Liver (tissue), 9 donors: ENCODE results near the gene ARMH3. TPM values are rescaled to one million over a fixed set of nuclear protein-coding genes. Genes with fewer than 3 reads are reported as not detected.
"Not testable (repeated sequence)": the region's sequence is repeated elsewhere in the genome, so short reads cannot be mapped to it uniquely, and the experiment has no call there.

Experiments
- DNase-seq: peaks from one replicate; pipeline ENCODE4 v3.0.0-alpha.2; 2017; ENCODE audit warnings: low spot score
- H3K27ac ChIP-seq, 2 donors: one replicate each; pipeline ENCODE4 v1.7.0; 2013; ENCODE audit warnings: inconsistent platforms in 2 of 2, low read length in 2 of 2, control low read depth in 1 of 2, low read depth in 1 of 2, mild to moderate bottlenecking in 1 of 2
- H3K27me3 ChIP-seq, 4 donors: one replicate each; pipeline versions ENCODE4 v1.6.1 to v1.7.0; 2013; ENCODE audit warnings: low read length in 3 of 4, inconsistent platforms in 1 of 4, mild to moderate bottlenecking in 1 of 4, moderate library complexity in 1 of 4; ENCODE audit not compliant: control insufficient read depth in 4 of 4, insufficient read depth in 4 of 4
- H3K36me3 ChIP-seq, 4 donors: one replicate each; pipeline versions ENCODE4 v1.6.1 to v1.7.0; 2013; ENCODE audit warnings: low read length in 3 of 4, mild to moderate bottlenecking in 3 of 4, low read depth in 1 of 4, moderate library complexity in 1 of 4; ENCODE audit not compliant: control insufficient read depth in 4 of 4, insufficient read depth in 3 of 4
- H3K4me1 ChIP-seq, 4 donors: one replicate each; pipeline versions ENCODE4 v1.6.1 to v1.7.0; 2013; ENCODE audit warnings: low read length in 3 of 4, mild to moderate bottlenecking in 3 of 4, moderate library complexity in 1 of 4; ENCODE audit not compliant: control insufficient read depth in 4 of 4, insufficient read depth in 4 of 4
- H3K4me3 ChIP-seq, 3 donors: one replicate each; pipeline versions ENCODE4 v1.6.1 to v1.7.0; 2013; ENCODE audit warnings: low read length in 3 of 3, control low read depth in 1 of 3, low read depth in 1 of 3, mild to moderate bottlenecking in 1 of 3
- H3K9ac ChIP-seq, 2 donors: one replicate each; pipeline ENCODE4 v1.7.0; 2013; ENCODE audit warnings: low read length in 2 of 2, mild to moderate bottlenecking in 2 of 2, moderate library complexity in 2 of 2, control low read depth in 1 of 2, low read depth in 1 of 2
- H3K9me3 ChIP-seq, 4 donors: one replicate each; pipeline versions ENCODE4 v1.6.1 to v1.7.0; 2013; ENCODE audit warnings: low read length in 3 of 4; ENCODE audit not compliant: control insufficient read depth in 4 of 4
- EGR1 ChIP-seq, 2 donors: IDR thresholded peaks; 2 replicates each; pipeline ENCODE4 v1.6.1; 2016 to 2018; ENCODE audit warnings: antibody characterized with exemption in 2 of 2, low read depth in 2 of 2
- FOXA1 ChIP-seq: IDR thresholded peaks from 2 replicates; pipeline ENCODE4 v1.6.1; 2016; ENCODE audit warnings: antibody characterized with exemption
- FOXA2 ChIP-seq: IDR thresholded peaks from 2 replicates; pipeline ENCODE4 v1.6.1; 2016; ENCODE audit warnings: antibody characterized with exemption
- GABPA ChIP-seq, 2 donors: IDR thresholded peaks in 1 of 2; conservative IDR thresholded peaks in 1 of 2; 2 replicates each; pipeline ENCODE4 v1.6.1; 2016; ENCODE audit warnings: antibody characterized with exemption in 2 of 2, mild to moderate bottlenecking in 1 of 2, moderate library complexity in 1 of 2
- HNF4A ChIP-seq, 2 donors: conservative IDR thresholded peaks; 2 replicates each; pipeline ENCODE4 v1.6.1; 2016; ENCODE audit warnings: antibody characterized with exemption in 2 of 2, mild to moderate bottlenecking in 2 of 2
- JUND ChIP-seq, 2 donors: IDR thresholded peaks; 2 replicates each; pipeline ENCODE4 v1.6.1; 2016; ENCODE audit warnings: antibody characterized with exemption in 2 of 2
- RAD21 ChIP-seq, 2 donors: IDR thresholded peaks; 2 replicates each; pipeline ENCODE4 v1.6.1; 2016; ENCODE audit warnings: antibody characterized with exemption in 2 of 2, mild to moderate bottlenecking in 2 of 2
- RXRA ChIP-seq, 2 donors: IDR thresholded peaks; 2 replicates each; pipeline ENCODE4 v1.6.1; 2017 to 2018; ENCODE audit warnings: antibody characterized with exemption in 2 of 2, mild to moderate bottlenecking in 1 of 2
- SP1 ChIP-seq: IDR thresholded peaks from 2 replicates; pipeline ENCODE4 v1.6.1; 2018; ENCODE audit warnings: antibody characterized with exemption, mild to moderate bottlenecking
- YY1 ChIP-seq: IDR thresholded peaks from 2 replicates; pipeline ENCODE4 v1.6.1; 2016; ENCODE audit warnings: antibody characterized with exemption, mild to moderate bottlenecking
- WGBS: extraction: QIAGEN DNeasy Blood & Tissue Kit; methylation state at CpG from one replicate; pipeline ENCODE4 v1.1.7; 2013; 5-methylcytosine and 5-hydroxymethylcytosine counted together
- polyA plus RNA-seq, 2 donors: library from polyadenylated mRNA; stranded (reverse) in 1 of 2; unstranded in 1 of 2; fragments of 200-250 nt in 1 of 2; fragments of >200 nt in 1 of 2; fragmentation: Nextera tagmentation in 1 of 2; extraction: Ambion mirVana in 1 of 2; gene quantifications; one replicate each; pipeline versions ENCODE4 v1.2.1 to v1.2.3, GENCODE V29; 2013 to 2015
- total RNA-seq, 2 donors: library from RNA; depleted of rRNA; stranded (reverse); fragments of >200 nt; gene quantifications; one replicate each; pipeline ENCODE4 v1.2.3, GENCODE V29; 2014
- TF ChIP-seq, protein P1 (sequence below): fragments of 150-350 bp; IDR thresholded peaks from 2 replicates; pipeline ENCODE4 v1.5.1; 2017; ENCODE audit warnings: improper control_type of control experiment, low read depth, low read length; ENCODE audit not compliant: missing input control
- TF ChIP-seq, protein P2 (sequence below): IDR thresholded peaks from 2 replicates; pipeline ENCODE4 v1.6.1; 2016; ENCODE audit warnings: antibody characterized with exemption
- TF ChIP-seq, protein P3 (sequence below): IDR thresholded peaks from 2 replicates; pipeline ENCODE4 v1.6.1; 2016; ENCODE audit warnings: antibody characterized with exemption
- donor health status: healthy.
- donor health status: healthy.
- donor health status: healthy.
- donor health status: healthy.
- donor health status: healthy.

The ARMH3 gene
- total and polyA plus RNA-seq, 4 donors, result 5.3 to 14.9 (median 9.2) TPM

DNA sequence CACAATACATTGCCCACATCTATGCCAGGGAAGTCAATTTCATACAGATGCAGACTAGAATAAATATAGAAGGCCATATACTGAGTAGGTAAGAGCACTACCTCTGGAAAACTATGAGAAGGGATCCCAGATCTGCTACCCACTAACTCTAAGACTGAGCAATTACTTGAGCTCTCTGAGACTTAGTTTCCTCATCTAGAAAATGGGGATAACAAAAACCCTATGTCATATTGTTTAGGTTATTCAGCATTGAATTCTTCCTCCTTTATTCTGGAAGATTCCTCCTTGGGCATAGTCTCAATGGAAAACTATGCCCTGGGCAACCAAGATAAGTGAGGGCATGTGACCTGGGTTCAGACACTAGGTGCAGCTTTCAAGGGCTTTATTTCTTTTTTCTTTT is 4.0 kb upstream of the ARMH3 start:
- Histone ChIP-seq H3K36me3 (no peaks in the 10 kb centered on the region), H3K9me3 (no peaks in the 10 kb centered on the region), H3K27me3 (no peaks in the 10 kb centered on the region), H3K4me1 (peaks cover 0 to 5% (median 1%) of the 10 kb centered on the region in 4 donors), H3K27ac (no peak overlapping the region), H3K4me3 (no peak overlapping the region), H3K9ac (no peak overlapping the region)
- TF ChIP-seq, protein P1, sequence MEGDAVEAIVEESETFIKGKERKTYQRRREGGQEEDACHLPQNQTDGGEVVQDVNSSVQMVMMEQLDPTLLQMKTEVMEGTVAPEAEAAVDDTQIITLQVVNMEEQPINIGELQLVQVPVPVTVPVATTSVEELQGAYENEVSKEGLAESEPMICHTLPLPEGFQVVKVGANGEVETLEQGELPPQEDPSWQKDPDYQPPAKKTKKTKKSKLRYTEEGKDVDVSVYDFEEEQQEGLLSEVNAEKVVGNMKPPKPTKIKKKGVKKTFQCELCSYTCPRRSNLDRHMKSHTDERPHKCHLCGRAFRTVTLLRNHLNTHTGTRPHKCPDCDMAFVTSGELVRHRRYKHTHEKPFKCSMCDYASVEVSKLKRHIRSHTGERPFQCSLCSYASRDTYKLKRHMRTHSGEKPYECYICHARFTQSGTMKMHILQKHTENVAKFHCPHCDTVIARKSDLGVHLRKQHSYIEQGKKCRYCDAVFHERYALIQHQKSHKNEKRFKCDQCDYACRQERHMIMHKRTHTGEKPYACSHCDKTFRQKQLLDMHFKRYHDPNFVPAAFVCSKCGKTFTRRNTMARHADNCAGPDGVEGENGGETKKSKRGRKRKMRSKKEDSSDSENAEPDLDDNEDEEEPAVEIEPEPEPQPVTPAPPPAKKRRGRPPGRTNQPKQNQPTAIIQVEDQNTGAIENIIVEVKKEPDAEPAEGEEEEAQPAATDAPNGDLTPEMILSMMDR, result no peak
- TF ChIP-seq JUND (IDR thresholded peaks at IDR 0.05) (no peak), FOXA2 (no peak), RAD21 (IDR thresholded peaks at IDR 0.05) (no peak), EGR1 (IDR thresholded peaks at IDR 0.05; ENCODE audit: low read depth in 2 of 2) (no peak), HNF4A (conservative IDR thresholded peaks at IDR 0.05) (no peak), SP1 (no peak), FOXA1 (no peak), GABPA (IDR thresholded peaks at IDR 0.05 in 1 of 2, conservative IDR thresholded peaks at IDR 0.05 in 1 of 2) (no peak), RXRA (IDR thresholded peaks at IDR 0.05) (no peak)
- TF ChIP-seq, protein P2, sequence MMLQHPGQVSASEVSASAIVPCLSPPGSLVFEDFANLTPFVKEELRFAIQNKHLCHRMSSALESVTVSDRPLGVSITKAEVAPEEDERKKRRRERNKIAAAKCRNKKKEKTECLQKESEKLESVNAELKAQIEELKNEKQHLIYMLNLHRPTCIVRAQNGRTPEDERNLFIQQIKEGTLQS, result no peak
- TF ChIP-seq, protein P3, sequence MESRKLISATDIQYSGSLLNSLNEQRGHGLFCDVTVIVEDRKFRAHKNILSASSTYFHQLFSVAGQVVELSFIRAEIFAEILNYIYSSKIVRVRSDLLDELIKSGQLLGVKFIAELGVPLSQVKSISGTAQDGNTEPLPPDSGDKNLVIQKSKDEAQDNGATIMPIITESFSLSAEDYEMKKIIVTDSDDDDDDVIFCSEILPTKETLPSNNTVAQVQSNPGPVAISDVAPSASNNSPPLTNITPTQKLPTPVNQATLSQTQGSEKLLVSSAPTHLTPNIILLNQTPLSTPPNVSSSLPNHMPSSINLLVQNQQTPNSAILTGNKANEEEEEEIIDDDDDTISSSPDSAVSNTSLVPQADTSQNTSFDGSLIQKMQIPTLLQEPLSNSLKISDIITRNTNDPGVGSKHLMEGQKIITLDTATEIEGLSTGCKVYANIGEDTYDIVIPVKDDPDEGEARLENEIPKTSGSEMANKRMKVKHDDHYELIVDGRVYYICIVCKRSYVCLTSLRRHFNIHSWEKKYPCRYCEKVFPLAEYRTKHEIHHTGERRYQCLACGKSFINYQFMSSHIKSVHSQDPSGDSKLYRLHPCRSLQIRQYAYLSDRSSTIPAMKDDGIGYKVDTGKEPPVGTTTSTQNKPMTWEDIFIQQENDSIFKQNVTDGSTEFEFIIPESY, result no peak
- no peak for DNase-seq

DNA sequence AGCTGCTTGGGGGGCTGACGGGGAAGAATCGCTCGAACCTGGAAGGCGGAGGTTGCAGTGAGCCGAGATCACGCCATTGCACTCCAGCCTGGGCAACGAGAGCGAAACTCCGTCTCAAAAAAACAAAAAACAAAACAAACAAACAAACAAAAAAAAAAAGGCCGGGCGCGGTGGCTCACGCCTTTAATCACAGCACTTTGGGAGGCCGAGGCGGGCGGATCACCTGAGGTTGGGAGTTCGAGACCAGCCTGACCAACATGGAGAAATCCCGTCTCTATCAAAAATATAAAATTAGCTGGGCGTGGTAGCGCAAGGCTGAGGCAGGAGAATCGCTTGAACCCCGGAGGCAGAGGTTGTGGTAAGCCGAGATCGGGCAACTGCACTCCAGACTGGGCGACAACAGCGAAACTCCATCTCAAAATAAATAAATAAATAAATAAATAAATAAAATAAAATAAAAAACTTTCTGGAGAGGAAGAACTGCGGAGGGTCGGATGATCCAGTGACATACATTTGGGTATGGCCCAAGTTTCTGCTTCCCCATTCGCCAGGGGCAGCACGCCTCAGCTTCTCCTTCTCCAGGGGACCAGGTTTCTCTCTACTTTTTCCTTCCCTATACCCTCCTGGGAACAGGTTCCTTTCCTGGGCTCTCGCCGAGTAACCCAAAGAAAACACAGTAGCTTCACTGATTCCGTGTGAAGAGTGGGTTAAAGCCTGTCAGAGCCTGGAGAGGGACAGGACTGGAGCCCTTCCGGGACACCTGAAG is 909 bp downstream of the ARMH3 start:
- H3K9ac ChIP-seq, result peak overlapping the region; percentile 90 to 96
- peak overlapping the region; percentile 72 to 100 (median 89) for H3K4me3 ChIP-seq
- 68% methylated on average over 34 of the region's 34 CpGs for WGBS
- H3K9me3 ChIP-seq, H3K36me3 ChIP-seq, DNase-seq, H3K27me3 ChIP-seq: not testable (repeated sequence)
- peaks cover 0 to 16% (median 8%) of the 10 kb centered on the region in 4 donors for H3K4me1 ChIP-seq
- peak overlapping the region; percentile 92 for H3K27ac ChIP-seq

DNA sequence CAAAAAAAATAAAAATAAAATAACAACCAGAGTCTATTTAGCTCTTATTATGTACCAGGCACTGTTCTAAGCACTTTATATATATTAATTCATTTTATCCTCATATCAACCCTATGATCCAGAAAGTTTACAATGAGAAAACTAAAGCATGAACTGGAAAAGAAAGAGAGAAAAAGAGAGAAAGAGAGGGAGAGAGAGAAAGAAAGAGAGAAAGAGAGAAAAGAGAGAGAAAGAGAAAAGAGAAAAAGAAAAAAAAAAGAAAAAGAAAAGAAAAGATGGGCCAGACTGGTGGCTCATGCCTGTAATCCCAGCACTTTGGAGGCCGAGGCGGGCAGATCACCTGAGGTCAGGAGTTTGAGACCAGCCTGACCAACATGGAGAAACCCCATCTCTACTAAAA is 9.9 kb downstream of the ARMH3 start:
- no peak for TF ChIP-seq HNF4A (conservative IDR thresholded peaks at IDR 0.05)
- no peak for TF ChIP-seq YY1
- no peak for TF ChIP-seq FOXA1
- Histone ChIP-seq H3K4me3 (no peak overlapping the region), H3K36me3 (no peaks in the 10 kb centered on the region), H3K27ac (no peak overlapping the region), H3K4me1 (peaks cover 0 to 2% (median 0%) of the 10 kb centered on the region in 4 donors), H3K9ac (no peak overlapping the region), H3K27me3 (no peaks in the 10 kb centered on the region), H3K9me3 (no peaks in the 10 kb centered on the region)
- 96% methylated on average over 2 of the region's 2 CpGs for WGBS
- DNase-seq, result no peak
